ENCODE measurements around the gene CTRL. TPM values are rescaled to one million over a fixed set of nuclear protein-coding genes. Genes with fewer than 3 reads are reported as not detected.

The CTRL gene
- total RNA-seq, 4 donors from 2014 or later = 0.27 TPM; not detected in 3

- DNase-seq (no peak), ATAC-seq (no peak)
- TF ChIP-seq CTCF (IDR thresholded peaks at IDR 0.05 in 4 of 5, conservative IDR thresholded peaks at IDR 0.05 in 1 of 5) = no peak
- H3K27ac ChIP-seq = peak overlapping the region; percentile 66 to 81 (median 78)
- no peaks in the 10 kb centered on the region for H3K27me3 ChIP-seq
- in situ Hi-C loops (cut with MboI; ENCODE audit: low sequenced_read_pairs in 4 of 4) = loop anchor here in 3 of 4 donors (10.0 kb wide), 2 partner anchors 100 to 110 kb away; no protein-coding TSS in a partner anchor
- H3K9me3 ChIP-seq = no peaks in the 10 kb centered on the region
- no peak overlapping the region for H3K4me3 ChIP-seq
- peaks cover 63 to 74% of the 10 kb centered on the region in 2 donors for H3K4me1 ChIP-seq
- intact Hi-C loops (cut with DNase I; ENCODE audit: low total_unique reads) = loop anchor here (10.0 kb wide), 1 partner anchor 250 kb away; no protein-coding TSS in a partner anchor
- H3K36me3 ChIP-seq = peaks cover 0 to 10% of the 10 kb centered on the region in 2 donors
Observed at GRCh38 chr16:67924140-67924906, 7.3 kb downstream of the CTRL start.

- peak in 1 of 2 donors; percentile 35 for DNase-seq
- TF ChIP-seq CTCF (IDR thresholded peaks at IDR 0.05 in 4 of 5, conservative IDR thresholded peaks at IDR 0.05 in 1 of 5) = no peak
- no peak for TF ChIP-seq POLR2A (IDR thresholded peaks at IDR 0.05)
- peaks cover 0 to 10% of the 10 kb centered on the region in 2 donors for H3K36me3 ChIP-seq
- intact Hi-C loops (cut with DNase I; ENCODE audit: low total_unique reads) (loop anchor here (10.0 kb wide), 1 partner anchor 249 kb away; no protein-coding TSS in a partner anchor), in situ Hi-C loops (cut with MboI; ENCODE audit: low sequenced_read_pairs in 4 of 4) (loop anchor here in 3 of 4 donors (10.0 kb wide), 2 partner anchors 99 to 109 kb away; no protein-coding TSS in a partner anchor)
- no peaks in the 10 kb centered on the region for H3K27me3 ChIP-seq
- no peaks in the 10 kb centered on the region for H3K9me3 ChIP-seq
- peak overlapping the region; percentile 66 to 81 (median 78) for H3K27ac ChIP-seq
- H3K4me1 ChIP-seq = peaks cover 70 to 81% of the 10 kb centered on the region in 2 donors
- no peak for ATAC-seq
- H3K4me3 ChIP-seq = no peak overlapping the region
Observed at GRCh38 chr16:67923414-67924116, 8.1 kb downstream of the CTRL start.

GRCh38 chr16:67922740-67923139 lies 8.9 kb downstream of the CTRL start:
- peak overlapping the region in 2 of 4 donors; percentile 66 to 81 for H3K27ac ChIP-seq
- intact Hi-C loops (cut with DNase I; ENCODE audit: low total_unique reads) = loop anchor here (10.0 kb wide), 1 partner anchor 248 kb away; no protein-coding TSS in a partner anchor

More at GRCh38 chr16:67922740-67923139, 8.9 kb downstream of the CTRL start:
- Histone ChIP-seq H3K4me1 (peaks cover 75 to 86% of the 10 kb centered on the region in 2 donors), H3K36me3 (peaks cover 0 to 7% of the 10 kb centered on the region in 2 donors), H3K9me3 (no peaks in the 10 kb centered on the region), H3K27me3 (no peaks in the 10 kb centered on the region), H3K4me3 (no peak overlapping the region)
- in situ Hi-C loops (cut with MboI; ENCODE audit: low sequenced_read_pairs in 4 of 4) = loop anchor here in 3 of 4 donors (10.0 kb wide), 2 partner anchors 98 to 108 kb away; no protein-coding TSS in a partner anchor
- no peak for TF ChIP-seq POLR2A (IDR thresholded peaks at IDR 0.05)
- TF ChIP-seq CTCF (IDR thresholded peaks at IDR 0.05 in 4 of 5, conservative IDR thresholded peaks at IDR 0.05 in 1 of 5) = no peak
- DNase-seq (no peak), ATAC-seq (no peak)
